K562 (cell line): ENCODE data around the gene RAD50. TPM values are rescaled to one million over a fixed set of nuclear protein-coding genes. Genes with fewer than 3 reads are reported as not detected.

ENCODE experiments used
- ARID1B ChIP-seq: fragments of 450-650 bp; IDR thresholded peaks from 2 replicates; pipeline ENCODE4 v1.6.1; 2016; ENCODE audit warnings: antibody characterized with exemption, mild to moderate bottlenecking, inconsistent platforms
- ATF7 ChIP-seq: fragments of 450-650 bp; IDR thresholded peaks from 2 replicates; pipeline ENCODE4 v1.7.1; 2014; ENCODE audit warnings: mild to moderate bottlenecking, moderate library complexity
- CREM ChIP-seq: IDR thresholded peaks from 2 replicates; pipeline ENCODE4 v1.6.1; 2014; ENCODE audit warnings: antibody characterized with exemption, low read depth
- DLX4 ChIP-seq: fragments of 250-450 bp; sonication (Bioruptor Pico); IDR thresholded peaks from 2 replicates; pipeline ENCODE4 v1.6.1; 2021; ENCODE audit warnings: mild to moderate bottlenecking
- EP300 ChIP-seq: IDR thresholded peaks from 2 replicates; pipeline ENCODE4 v1.6.1; 2012; ENCODE audit warnings: low read length, improper control_type of control experiment
- ETV5 ChIP-seq: sonication (generic); formaldehyde crosslinking; IDR thresholded peaks from 2 replicates; pipeline ENCODE4 v1.4.0; 2020; ENCODE audit warnings: low read depth, mild to moderate bottlenecking, missing genetic modification reagents
- EZH2 ChIP-seq: IDR thresholded peaks from 2 replicates; pipeline ENCODE4 v1.6.1; 2012; ENCODE audit warnings: low read depth, mild to moderate bottlenecking, inconsistent platforms, low read length, borderline replicate concordance
- GATA2 ChIP-seq: sonication (generic); formaldehyde crosslinking; IDR thresholded peaks from 2 replicates; pipeline ENCODE4 v1.4.0; 2020; ENCODE audit warnings: mild to moderate bottlenecking, missing genetic modification reagents
- HIVEP1 ChIP-seq: fragments of 250-450 bp; sonication (Bioruptor Pico); IDR thresholded peaks from 2 replicates; pipeline ENCODE4 v1.4.0; 2020; ENCODE audit warnings: mild to moderate bottlenecking
- HSF4 ChIP-seq: fragments of 250-450 bp; sonication (Bioruptor Pico); IDR thresholded peaks from 2 replicates; pipeline ENCODE4 v2.1.2; 2022; ENCODE audit warnings: mild to moderate bottlenecking, moderate library complexity, borderline replicate concordance
- KHSRP ChIP-seq: fragments of 450-650 bp; IDR thresholded peaks from 2 replicates; pipeline ENCODE4 v1.6.1; 2017
- KLF1 ChIP-seq: fragments of 450-650 bp; IDR thresholded peaks from 2 replicates; pipeline ENCODE4 v1.6.1; 2016; ENCODE audit warnings: missing genetic modification characterization, missing compliant biosample characterization
- KLF16 ChIP-seq: IDR thresholded peaks from 2 replicates; pipeline ENCODE4 v1.6.1; 2016; ENCODE audit warnings: antibody characterized with exemption
- MYNN ChIP-seq, 2 experiments: sonication (generic); formaldehyde crosslinking in 1 of 2; IDR thresholded peaks; 2 replicates each; pipeline versions ENCODE4 v1.5.0 to v1.6.1; 2016 to 2020; ENCODE audit warnings: antibody characterized with exemption in 1 of 2, missing genetic modification reagents in 1 of 2
- NCOA1 ChIP-seq: fragments of 450-650 bp; IDR thresholded peaks from 2 replicates; pipeline ENCODE4 v1.6.1; 2016; ENCODE audit warnings: low read depth
- NCOR1 ChIP-seq: fragments of 450-650 bp; IDR thresholded peaks from 2 replicates; pipeline ENCODE4 v1.6.1; 2016; ENCODE audit warnings: mild to moderate bottlenecking, moderate library complexity
- NFE2 ChIP-seq: IDR thresholded peaks from 2 replicates; pipeline ENCODE4 v1.6.1; 2014; ENCODE audit warnings: antibody characterized with exemption, low read depth
- NR2C1 ChIP-seq, 2 experiments: fragments of 450-650 bp; IDR thresholded peaks; 2 replicates each; pipeline ENCODE4 v1.6.1; 2017; ENCODE audit warnings: mild to moderate bottlenecking in 2 of 2, antibody characterized with exemption in 1 of 2, inconsistent platforms in 1 of 2, missing compliant biosample characterization in 1 of 2, missing genetic modification characterization in 1 of 2
- PHF8 ChIP-seq: fragments of 200-600 bp; sonication (generic); IDR thresholded peaks from 2 replicates; pipeline ENCODE4 v1.6.1; 2012; ENCODE audit warnings: mixed run types, mild to moderate bottlenecking, inconsistent platforms, low read length, moderate library complexity, borderline replicate concordance
- RCOR1 ChIP-seq, 2 experiments: IDR thresholded peaks; 2 replicates each; pipeline ENCODE4 v1.6.1; 2012; ENCODE audit warnings: low read depth in 2 of 2, low read length in 2 of 2, borderline replicate concordance in 1 of 2, improper control_type of control experiment in 1 of 2
- TAF1 ChIP-seq: IDR thresholded peaks from 2 replicates; pipeline ENCODE4 v1.6.1; 2011; ENCODE audit warnings: mild to moderate bottlenecking, low read length, moderate library complexity; ENCODE audit not compliant: insufficient read depth, control insufficient read depth, severe bottlenecking; ENCODE audit errors: extremely low read depth
- TBL1XR1 ChIP-seq, 2 experiments: IDR thresholded peaks; 2 replicates each; pipeline ENCODE4 v1.6.1; 2012; ENCODE audit warnings: improper control_type of control experiment in 2 of 2, low read length in 2 of 2, mild to moderate bottlenecking in 1 of 2
- TRIM24 ChIP-seq, 2 experiments: fragments of 450-650 bp; IDR thresholded peaks; 2 replicates each; pipeline ENCODE4 v1.6.1; 2016
- ZBTB2 ChIP-seq: fragments of 450-650 bp; IDR thresholded peaks from 2 replicates; pipeline ENCODE4 v1.6.1; 2016; ENCODE audit warnings: antibody characterized with exemption
- ZKSCAN8 ChIP-seq: fragments of 200-800 bp; sonication (Bioruptor generic); IDR thresholded peaks from 2 replicates; pipeline ENCODE4 v1.6.1; 2016; ENCODE audit warnings: missing genetic modification characterization, missing compliant biosample characterization
- polyA plus RNA-seq, 8 experiments: library from polyadenylated mRNA; depleted of rRNA in 4 of 8; stranded (reverse) in 5 of 8; unstranded in 3 of 8; fragments of >200 nt; fragmentation: Nextera tagmentation in 2 of 8; fragmentation: Illumina TruSeq in 1 of 8; extraction: Ambion mirVana in 2 of 8; extraction: Trizol in 1 of 8; gene quantifications; 2 replicates each; pipeline versions ENCODE4 v1.2.1 to v1.2.3, GENCODE V29; 2011 to 2014; ENCODE audit warnings: inconsistent platforms in 1 of 8, missing spikeins in 1 of 8
- total RNA-seq, 7 experiments: library from RNA; depleted of rRNA in 6 of 7; stranded (reverse); fragments of >200 nt in 6 of 7; fragmentation: Illumina TruSeq in 2 of 7; extraction: Trizol in 2 of 7; gene quantifications; 2 replicates each; pipeline versions ENCODE4 v1.2.1 to v1.2.3, GENCODE V29; 2011 to 2021; ENCODE audit warnings: low replicate concordance in 1 of 7
- TF ChIP-seq, protein P1 (sequence below): IDR thresholded peaks from 3 replicates; pipeline ENCODE4 v1.6.1; 2011; ENCODE audit warnings: borderline replicate concordance, mild to moderate bottlenecking, moderate library complexity; ENCODE audit not compliant: insufficient read length; ENCODE audit errors: extremely low read depth

RAD50 gene
- total and polyA plus RNA-seq, 9 of the 15 experiments (the other 6 are each of a cell fraction or from before 2014, with no cell fraction given): 15.3 to 74.2 (median 44.1) TPM

GRCh38 chr5:132651838-132652469 lies 95.2 kb downstream of the RAD50 start (continued):
- TF ChIP-seq EZH2: peak; percentile 86; the same call in 1 of the 2 replicates
- no peak for TF ChIP-seq PHF8
- TF ChIP-seq EP300: peak; percentile 97
- TF ChIP-seq ETV5: 0 out of 2 replicates have a peak, but pooled peaks have one; percentile 56
- TF ChIP-seq TBL1XR1 (IDR thresholded peaks at IDR 0.05; ENCODE audit: low read length in 2 of 2): peak; percentile 81 to 82; a peak in 3 of 4 replicates
- peak; percentile 70; the same call in 1 of the 2 replicates for TF ChIP-seq NCOA1
- TF ChIP-seq CREM: peak; percentile 64; the same call in 1 of the 2 replicates
- peak; percentile 97 for TF ChIP-seq KLF16
- TF ChIP-seq HSF4: no peak
- no peak for TF ChIP-seq KLF1
- peak; percentile 59 for TF ChIP-seq TAF1
- TF ChIP-seq ZBTB2: peak; percentile 41; the same call in 1 of the 2 replicates
- peak; percentile 98 for TF ChIP-seq TRIM24 (IDR thresholded peaks at IDR 0.05)
- TF ChIP-seq NCOR1: peak; percentile 99
- TF ChIP-seq MYNN (IDR thresholded peaks at IDR 0.05): peak; percentile 41; the same call in 1 of the 2 replicates
- TF ChIP-seq MYNN (CRISPR knock-in tag; IDR thresholded peaks at IDR 0.05): no peak
- no peak for TF ChIP-seq HIVEP1 (CRISPR knock-in tag)
- TF ChIP-seq GATA2 (CRISPR knock-in tag): peak; percentile 97
- no peak for TF ChIP-seq NFE2
- peak; percentile 74; the same call in 1 of the 2 replicates for TF ChIP-seq ZKSCAN8 (CRISPR knock-in tag)
- TF ChIP-seq NR2C1 (IDR thresholded peaks at IDR 0.05): 0 out of 2 replicates have a peak, but pooled peaks have one; percentile 35
- no peak for TF ChIP-seq NR2C1 (tag; IDR thresholded peaks at IDR 0.05)
- no peak for TF ChIP-seq DLX4 (CRISPR knock-in tag)
- TF ChIP-seq KHSRP: peak; percentile 90
- peak; percentile 88 to 91; a peak in 3 of 4 replicates for TF ChIP-seq RCOR1 (IDR thresholded peaks at IDR 0.05; ENCODE audit: borderline replicate concordance in 1 of 2, low read depth in 2 of 2, low read length in 2 of 2)
- peak; percentile 99 for TF ChIP-seq ARID1B
- TF ChIP-seq, protein P1, sequence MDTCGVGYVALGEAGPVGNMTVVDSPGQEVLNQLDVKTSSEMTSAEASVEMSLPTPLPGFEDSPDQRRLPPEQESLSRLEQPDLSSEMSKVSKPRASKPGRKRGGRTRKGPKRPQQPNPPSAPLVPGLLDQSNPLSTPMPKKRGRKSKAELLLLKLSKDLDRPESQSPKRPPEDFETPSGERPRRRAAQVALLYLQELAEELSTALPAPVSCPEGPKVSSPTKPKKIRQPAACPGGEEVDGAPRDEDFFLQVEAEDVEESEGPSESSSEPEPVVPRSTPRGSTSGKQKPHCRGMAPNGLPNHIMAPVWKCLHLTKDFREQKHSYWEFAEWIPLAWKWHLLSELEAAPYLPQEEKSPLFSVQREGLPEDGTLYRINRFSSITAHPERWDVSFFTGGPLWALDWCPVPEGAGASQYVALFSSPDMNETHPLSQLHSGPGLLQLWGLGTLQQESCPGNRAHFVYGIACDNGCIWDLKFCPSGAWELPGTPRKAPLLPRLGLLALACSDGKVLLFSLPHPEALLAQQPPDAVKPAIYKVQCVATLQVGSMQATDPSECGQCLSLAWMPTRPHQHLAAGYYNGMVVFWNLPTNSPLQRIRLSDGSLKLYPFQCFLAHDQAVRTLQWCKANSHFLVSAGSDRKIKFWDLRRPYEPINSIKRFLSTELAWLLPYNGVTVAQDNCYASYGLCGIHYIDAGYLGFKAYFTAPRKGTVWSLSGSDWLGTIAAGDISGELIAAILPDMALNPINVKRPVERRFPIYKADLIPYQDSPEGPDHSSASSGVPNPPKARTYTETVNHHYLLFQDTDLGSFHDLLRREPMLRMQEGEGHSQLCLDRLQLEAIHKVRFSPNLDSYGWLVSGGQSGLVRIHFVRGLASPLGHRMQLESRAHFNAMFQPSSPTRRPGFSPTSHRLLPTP: no peak
- peak; percentile 62 for TF ChIP-seq ATF7
